ENCODE data around the gene DPY19L1. TPM values are rescaled to one million over a fixed set of nuclear protein-coding genes. Genes with fewer than 3 reads are reported as not detected.
"Not testable (repeated sequence)": the region's sequence is repeated elsewhere in the genome, so short reads cannot be mapped to it uniquely, and the experiment has no call there.

DPY19L1 gene
- total RNA-seq, 1 experiment from 2014 or later, result 71.7 TPM

- H3K4me3 ChIP-seq (replicated peaks in 1 of 2; ENCODE audit: low read depth in 1 of 2, low read length in 2 of 2); BruUV-seq (replicated peaks); H3K27me3 ChIP-seq (ENCODE audit: insufficient read depth, low read length); H3K36me3 ChIP-seq (ENCODE audit: control insufficient read depth in 1 of 2, insufficient read depth in 2 of 2, low read length in 2 of 2); CTCF ChIA-PET; RAD21 ChIA-PET (ENCODE audit: low non-redundant PET in 1 of 2, low total read pairs in 2 of 2, uncharacterized antibody in 2 of 2, unreplicated experiment in 2 of 2); H3K4me2 ChIP-seq (ENCODE audit: low read length); H3K9me2 ChIP-seq (ENCODE audit: insufficient read depth); H2AFZ ChIP-seq (ENCODE audit: low read depth, low read length, poor library complexity, severe bottlenecking); H3K9ac ChIP-seq (ENCODE audit: low read length); H3K4me1 ChIP-seq (ENCODE audit: control insufficient read depth in 1 of 2, insufficient read depth in 2 of 2, low read length in 2 of 2); H3K79me2 ChIP-seq (ENCODE audit: insufficient read depth, low read length); H3K27ac ChIP-seq (ENCODE audit: low read depth, low read length); DNase-seq (ENCODE audit: low read depth, low spot score); H4K20me1 ChIP-seq (ENCODE audit: insufficient read depth); POLR2A ChIA-PET; intact Hi-C loops (cut with micrococcal nuclease); ATAC-seq; H3K9me3 ChIP-seq (ENCODE audit: control insufficient read depth in 1 of 2, insufficient read depth in 1 of 2, low read depth in 1 of 2, low read length in 2 of 2): not testable (repeated sequence)
Observed at GRCh38 chr7:34919038-34919437, 118.2 kb downstream of the DPY19L1 start.

- RAD21 ChIA-PET (ENCODE audit: low non-redundant PET in 1 of 2, low total read pairs in 2 of 2, uncharacterized antibody in 2 of 2, unreplicated experiment in 2 of 2); CTCF ChIA-PET; DNase-seq (ENCODE audit: low read depth, low spot score); POLR2A ChIA-PET; H3K4me2 ChIP-seq (ENCODE audit: low read length); H3K4me1 ChIP-seq (ENCODE audit: control insufficient read depth in 1 of 2, insufficient read depth in 2 of 2, low read length in 2 of 2); H3K27ac ChIP-seq (ENCODE audit: low read depth, low read length); H3K9me3 ChIP-seq (ENCODE audit: control insufficient read depth in 1 of 2, insufficient read depth in 1 of 2, low read depth in 1 of 2, low read length in 2 of 2); H2AFZ ChIP-seq (ENCODE audit: low read depth, low read length, poor library complexity, severe bottlenecking); H3K4me3 ChIP-seq (replicated peaks in 1 of 2; ENCODE audit: low read depth in 1 of 2, low read length in 2 of 2); H4K20me1 ChIP-seq (ENCODE audit: insufficient read depth); H3K27me3 ChIP-seq (ENCODE audit: insufficient read depth, low read length); intact Hi-C loops (cut with micrococcal nuclease); H3K9ac ChIP-seq (ENCODE audit: low read length); H3K9me2 ChIP-seq (ENCODE audit: insufficient read depth); H3K36me3 ChIP-seq (ENCODE audit: control insufficient read depth in 1 of 2, insufficient read depth in 2 of 2, low read length in 2 of 2); H3K79me2 ChIP-seq (ENCODE audit: insufficient read depth, low read length); ATAC-seq; BruUV-seq (replicated peaks): not testable (repeated sequence)
Observed at GRCh38 chr7:34918198-34918861, 119.0 kb downstream of the DPY19L1 start.

GRCh38 chr7:34917515-34917914 is 119.8 kb downstream of the DPY19L1 start:
- DNase-seq (ENCODE audit: low read depth, low spot score); H3K27ac ChIP-seq (ENCODE audit: low read depth, low read length); H3K4me1 ChIP-seq (ENCODE audit: control insufficient read depth in 1 of 2, insufficient read depth in 2 of 2, low read length in 2 of 2); POLR2A ChIA-PET; H3K79me2 ChIP-seq (ENCODE audit: insufficient read depth, low read length); H2AFZ ChIP-seq (ENCODE audit: low read depth, low read length, poor library complexity, severe bottlenecking); BruUV-seq (replicated peaks); H3K9ac ChIP-seq (ENCODE audit: low read length); RAD21 ChIA-PET (ENCODE audit: low non-redundant PET in 1 of 2, low total read pairs in 2 of 2, uncharacterized antibody in 2 of 2, unreplicated experiment in 2 of 2); H3K27me3 ChIP-seq (ENCODE audit: insufficient read depth, low read length); H3K4me3 ChIP-seq (replicated peaks in 1 of 2; ENCODE audit: low read depth in 1 of 2, low read length in 2 of 2); H4K20me1 ChIP-seq (ENCODE audit: insufficient read depth); H3K9me3 ChIP-seq (ENCODE audit: control insufficient read depth in 1 of 2, insufficient read depth in 1 of 2, low read depth in 1 of 2, low read length in 2 of 2); H3K4me2 ChIP-seq (ENCODE audit: low read length); CTCF ChIA-PET; ATAC-seq; H3K36me3 ChIP-seq (ENCODE audit: control insufficient read depth in 1 of 2, insufficient read depth in 2 of 2, low read length in 2 of 2); H3K9me2 ChIP-seq (ENCODE audit: insufficient read depth): not testable (repeated sequence)
- intact Hi-C loops (cut with micrococcal nuclease), result loop anchor here (2.0 kb wide), 1 partner anchor 159 kb away; no protein-coding TSS in a partner anchor

Measured in HCT116 (cell line).